ENCODE measurements around the gene PDE6D. TPM values are rescaled to one million over a fixed set of nuclear protein-coding genes. Genes with fewer than 3 reads are reported as not detected.
A peak's percentile ranks its signal among the peaks of the same experiment; 100 is the strongest.

Gene PDE6D
- total and polyA plus RNA-seq, 8 donors = 1.7 to 29.4 (median 24.1) TPM; not detected in 1

DNA sequence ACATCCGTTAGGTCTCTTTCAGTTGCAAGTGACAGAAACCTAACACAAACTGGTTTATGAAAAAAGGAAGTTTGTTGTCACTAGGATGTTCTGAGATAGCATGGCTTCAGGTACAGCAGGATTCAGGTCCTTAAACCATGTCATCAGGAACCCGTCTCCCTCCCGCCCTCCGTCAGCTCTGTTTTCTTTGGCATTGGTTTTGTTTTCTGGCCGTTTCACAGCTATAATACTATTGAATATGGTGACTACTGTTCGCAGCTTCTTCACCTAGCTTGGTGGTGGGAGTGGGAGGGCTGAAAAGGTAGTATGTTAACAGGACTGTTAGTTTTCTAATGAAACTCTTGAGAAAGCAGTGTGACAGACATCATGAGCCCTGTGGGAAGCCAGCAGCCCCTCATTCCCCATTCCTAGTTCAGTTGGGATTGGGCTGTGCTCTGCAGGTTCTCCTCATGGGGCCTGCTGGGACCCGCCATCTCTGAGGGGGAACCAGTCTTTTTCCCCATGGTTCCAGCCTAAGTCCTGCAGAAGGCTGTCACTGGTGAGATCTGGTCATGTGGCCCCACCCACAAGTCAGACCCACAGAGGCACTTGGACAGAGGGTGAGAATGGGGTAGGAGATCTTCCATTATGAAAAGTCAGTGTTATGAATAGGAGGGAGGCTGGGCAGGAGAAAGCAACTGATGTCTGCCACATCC, 60.6 kb downstream of the PDE6D start:
- Histone ChIP-seq H3K4me1 (peaks cover 0 to 2% (median under 1%) of the 10 kb centered on the region in 4 donors), H3K9me3 (no peaks in the 10 kb centered on the region), H3K36me3 (no peaks in the 10 kb centered on the region), H3K4me3 (no peak overlapping the region), H3K27me3 (no peaks in the 10 kb centered on the region), H3K27ac (no peak overlapping the region)
- no peak for DNase-seq
- intact Hi-C loops (cut with DNase I; ENCODE audit: low total_unique reads) = no loop called here
- WGBS, 5 donors = 68 to 80% (median 74%) methylated on average over 7 of the region's 7 CpGs
- TF ChIP-seq EP300 (IDR thresholded peaks at IDR 0.05) (no peak), CTCF (IDR thresholded peaks at IDR 0.05) (no peak), POLR2A (IDR thresholded peaks at IDR 0.05) (no peak), POLR2AphosphoS5 (IDR thresholded peaks at IDR 0.05) (no peak)

DNA sequence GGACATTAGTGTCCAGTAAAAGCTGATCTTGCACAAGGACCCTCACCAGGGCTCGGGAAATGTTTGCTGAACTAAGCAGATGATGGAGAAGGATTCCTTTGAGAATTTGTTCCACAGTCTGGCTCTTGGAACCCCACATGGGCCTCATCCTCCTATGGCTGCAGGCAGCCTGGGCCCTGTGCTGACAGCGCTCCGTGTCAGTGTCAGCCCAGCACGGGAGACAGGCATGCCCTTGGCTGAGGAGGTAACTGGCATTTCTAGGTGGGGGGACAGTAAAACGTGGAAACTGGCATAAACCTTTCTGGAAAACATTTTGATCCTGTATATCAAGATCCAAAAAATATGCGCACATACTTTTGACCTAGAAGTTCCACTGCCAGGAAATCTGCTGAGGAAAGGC, 62.3 kb downstream of the PDE6D start:
- WGBS, 5 donors = 67 to 82% (median 74%) methylated on average over 6 of the region's 6 CpGs
- no peak overlapping the region for H3K4me3 ChIP-seq
- peaks cover 4 to 19% (median 15%) of the 10 kb centered on the region in 4 donors for H3K4me1 ChIP-seq
- DNase-seq = no peak
- no peak overlapping the region for H3K27ac ChIP-seq
- H3K27me3 ChIP-seq = no peaks in the 10 kb centered on the region
- peaks cover 0 to 5% (median 2%) of the 10 kb centered on the region in 4 donors for H3K36me3 ChIP-seq
- intact Hi-C loops (cut with DNase I; ENCODE audit: low total_unique reads) = no loop called here
- no peaks in the 10 kb centered on the region for H3K9me3 ChIP-seq
- TF ChIP-seq POLR2A (IDR thresholded peaks at IDR 0.05) = no peak
- no peak for TF ChIP-seq CTCF (IDR thresholded peaks at IDR 0.05)
- no peak for TF ChIP-seq EP300 (IDR thresholded peaks at IDR 0.05)
- TF ChIP-seq POLR2AphosphoS5 (IDR thresholded peaks at IDR 0.05) = no peak

DNA sequence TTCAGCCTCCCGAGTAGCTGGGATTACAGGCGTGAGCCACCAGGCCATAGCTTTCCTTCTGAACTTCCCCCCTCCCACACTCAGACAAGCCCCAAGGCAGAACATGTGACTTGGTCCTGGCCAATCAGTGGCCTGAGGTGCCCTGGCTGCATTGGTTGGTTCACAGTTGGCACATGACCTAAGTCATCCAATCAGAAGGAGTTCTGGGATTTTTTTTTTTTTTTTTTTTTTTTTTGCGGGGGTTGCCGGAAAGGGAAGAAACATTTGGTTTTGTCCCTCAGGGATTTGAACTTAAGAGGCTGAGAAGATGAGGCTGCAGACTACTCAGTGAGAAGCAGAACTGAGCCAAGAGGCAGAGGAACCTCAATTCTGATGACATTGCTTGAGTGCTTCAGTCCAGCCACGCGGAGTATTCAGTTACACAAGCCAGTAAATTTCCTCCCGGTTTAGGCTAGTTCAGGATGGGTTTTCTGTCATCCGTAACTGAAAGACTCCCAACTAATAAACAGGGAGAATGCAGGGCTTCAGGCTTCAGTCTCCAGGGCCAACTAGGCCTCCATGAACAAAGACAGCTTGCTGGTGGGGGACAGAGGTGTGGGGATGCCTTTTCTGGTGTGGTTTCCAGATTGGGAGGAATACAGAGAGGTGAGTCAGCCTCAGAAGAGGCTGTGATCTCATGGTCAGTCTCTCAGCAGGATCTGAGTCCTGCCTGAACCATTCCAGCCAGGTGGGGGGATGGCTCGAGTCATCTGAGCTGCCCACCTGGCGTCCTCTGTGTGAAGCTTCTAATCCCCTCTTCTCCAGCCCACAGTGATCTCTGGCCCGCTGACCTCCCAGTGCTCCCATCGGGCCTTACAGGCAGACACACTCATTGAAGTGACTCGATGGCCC, 63.6 kb downstream of the PDE6D start:
- intact Hi-C loops (cut with DNase I; ENCODE audit: low total_unique reads) = no loop called here
- Histone ChIP-seq H3K27me3 (no peaks in the 10 kb centered on the region), H3K27ac (peak overlapping the region in 1 of 5 donors; percentile 23), H3K9me3 (no peaks in the 10 kb centered on the region), H3K4me3 (no peak overlapping the region), H3K4me1 (peaks cover 9 to 30% (median 25%) of the 10 kb centered on the region in 4 donors), H3K36me3 (peaks cover 10 to 15% (median 11%) of the 10 kb centered on the region in 4 donors)
- TF ChIP-seq POLR2AphosphoS5 (IDR thresholded peaks at IDR 0.05) = no peak
- TF ChIP-seq CTCF (IDR thresholded peaks at IDR 0.05) = no peak
- TF ChIP-seq EP300 (IDR thresholded peaks at IDR 0.05) = no peak
- no peak for TF ChIP-seq POLR2A (IDR thresholded peaks at IDR 0.05)
- peak in 1 of 2 donors; percentile 55 for DNase-seq
- 83 to 91% (median 89%) methylated on average over 13 of the region's 13 CpGs for WGBS, 5 donors

- no peak for TF ChIP-seq CTCF (IDR thresholded peaks at IDR 0.05)
- no peak for TF ChIP-seq POLR2A (IDR thresholded peaks at IDR 0.05)
- TF ChIP-seq EP300 (IDR thresholded peaks at IDR 0.05) = no peak
- no peak for TF ChIP-seq POLR2AphosphoS5 (IDR thresholded peaks at IDR 0.05)
- Histone ChIP-seq H3K36me3 (peaks cover 17 to 23% (median 19%) of the 10 kb centered on the region in 4 donors), H3K4me1 (peaks cover 16 to 37% (median 32%) of the 10 kb centered on the region in 4 donors), H3K27ac (peak overlapping the region in 1 of 5 donors; percentile 31), H3K4me3 (no peak overlapping the region), H3K27me3 (no peaks in the 10 kb centered on the region), H3K9me3 (no peaks in the 10 kb centered on the region)
- intact Hi-C loops (cut with DNase I; ENCODE audit: low total_unique reads) = no loop called here
- 82 to 90% (median 87%) methylated on average over 11 of the region's 11 CpGs for WGBS, 5 donors
- no peak for DNase-seq
Observed at GRCh38 chr2:231716666-231717280, 64.3 kb downstream of the PDE6D start.
